A549 (cell line): Measurements from ENCODE around the gene SPACDR. TPM values are rescaled to one million over a fixed set of nuclear protein-coding genes. Genes with fewer than 3 reads are reported as not detected.
A peak's percentile ranks its signal among the peaks of the same experiment; 100 is the strongest.
"Not testable (repeated sequence)": the region's sequence is repeated elsewhere in the genome, so short reads cannot be mapped to it uniquely, and the experiment has no call there.

Source experiments
- ATAC-seq, 2 experiments: fragments of 200-7000 bp in 1 of 2; fragments of >200 bp in 1 of 2; cut with Nextera tagmentation in 1 of 2; cut with Tn5 transposase in 1 of 2; 3 replicates each; pipeline versions ENCODE4 v1.8.0 to v1.9.1; 2018 to 2020; ENCODE audit warnings: mild to moderate bottlenecking in 1 of 2, moderate library complexity in 1 of 2
- CTCF ChIA-PET: fragments of 300-600 bp; sonication (Branson Sonifier 250); formaldehyde crosslinking; extraction: SDS; loops from one replicate; lab custom pipeline; 2021; ENCODE audit warnings: antibody characterized with exemption, inconsistent platforms; lab: Yijun Ruan, JAX
- POLR2A ChIA-PET: fragments of 350-600 bp; formaldehyde crosslinking; extraction: SDS; loops from one replicate; lab custom pipeline; 2021; ENCODE audit warnings: antibody characterized with exemption, inconsistent platforms; lab: Yijun Ruan, JAX
- DNase-seq, 2 experiments: peaks; one replicate each; pipeline versions ENCODE4 v3.0.0 to v3.0.0-alpha.2; 2011 to 2016; ENCODE audit warnings: low read depth in 1 of 2, low spot score in 1 of 2
- FAIRE-seq: peaks from 2 replicates; lab custom pipeline; 2011; peaks lifted over from hg19 to GRCh38; lab: Jason Lieb, UNC
- H3K27ac ChIP-seq, 2 experiments: fragments of >200 bp; sonication (Bioruptor Twin); formaldehyde crosslinking; 3 replicates each; pipeline ENCODE4 v1.5.1; 2016 to 2017
- H3K4me1 ChIP-seq: fragments of >200 bp; sonication (Bioruptor Twin); formaldehyde crosslinking; 3 replicates; pipeline ENCODE4 v1.6.1; 2016
- H3K4me2 ChIP-seq: fragments of >200 bp; sonication (Bioruptor Twin); formaldehyde crosslinking; 3 replicates; pipeline ENCODE4 v1.6.1; 2016
- H3K4me3 ChIP-seq: fragments of >200 bp; sonication (Bioruptor Twin); formaldehyde crosslinking; 3 replicates; pipeline ENCODE4 v1.5.1; 2016
- H3K9me3 ChIP-seq: fragments of >200 bp; sonication (Bioruptor Twin); formaldehyde crosslinking; 3 replicates; pipeline ENCODE4 v1.6.1; 2016
- BHLHE40 ChIP-seq: IDR thresholded peaks from 2 replicates; pipeline ENCODE4 v1.6.1; 2012; ENCODE audit warnings: low read depth, low read length, inconsistent platforms
- CBX2 ChIP-seq: fragments of 200-600 bp; sonication (generic); IDR thresholded peaks from 2 replicates; pipeline ENCODE4 v1.6.1; 2016; ENCODE audit warnings: low read depth, mild to moderate bottlenecking, borderline replicate concordance
- CEBPB ChIP-seq, 2 experiments: fragments of >200 bp in 1 of 2; sonication (Bioruptor Twin) in 1 of 2; formaldehyde crosslinking in 1 of 2; IDR thresholded peaks; 2 replicates each; pipeline ENCODE4 v1.6.1; 2012 to 2016
- E2F6 ChIP-seq: IDR thresholded peaks from 2 replicates; pipeline ENCODE4 v1.6.1; 2012; ENCODE audit warnings: low read depth, borderline replicate concordance
- ESRRA ChIP-seq: fragments of 150-350 bp; IDR thresholded peaks from 2 replicates; pipeline ENCODE4 v1.6.1; 2014; ENCODE audit warnings: mild to moderate bottlenecking, low read length, borderline replicate concordance
- FOSB ChIP-seq: fragments of 250-450 bp; sonication (Bioruptor Pico); IDR thresholded peaks from 2 replicates; pipeline ENCODE4 v1.5.0; 2020; ENCODE audit warnings: mild to moderate bottlenecking, moderate library complexity
- HMGXB4 ChIP-seq: fragments of 250-450 bp; sonication (Bioruptor Pico); IDR thresholded peaks from 2 replicates; pipeline ENCODE4 v1.5.0; 2021; ENCODE audit warnings: mild to moderate bottlenecking, moderate library complexity, borderline replicate concordance
- HOXB13 ChIP-seq: fragments of 250-450 bp; sonication (Bioruptor Pico); IDR thresholded peaks from 2 replicates; pipeline ENCODE4 v1.5.0; 2020; ENCODE audit warnings: low read depth, mild to moderate bottlenecking, moderate library complexity
- JUN ChIP-seq, 2 experiments: fragments of >200 bp; sonication (Bioruptor Twin); formaldehyde crosslinking; IDR thresholded peaks; 2 replicates in 1 of 2; 3 replicates in 1 of 2; pipeline ENCODE4 v1.6.1; 2016 to 2017
- JUNB ChIP-seq: fragments of >200 bp; sonication (Bioruptor Twin); formaldehyde crosslinking; IDR thresholded peaks from 2 replicates; pipeline ENCODE4 v1.6.1; 2016
- KDM1A ChIP-seq: fragments of 200-600 bp; sonication (generic); IDR thresholded peaks from 2 replicates; pipeline ENCODE4 v1.6.1; 2016; ENCODE audit warnings: low read depth, mild to moderate bottlenecking
- MYC ChIP-seq: IDR thresholded peaks from 2 replicates; pipeline ENCODE4 v1.6.1; 2012; ENCODE audit warnings: mild to moderate bottlenecking, inconsistent platforms, low read length, improper control_type of control experiment, borderline replicate concordance
- NPAS2 ChIP-seq: fragments of 250-450 bp; sonication (Bioruptor Pico); IDR thresholded peaks from 2 replicates; pipeline ENCODE4 v1.8.0; 2022; ENCODE audit warnings: mild to moderate bottlenecking, moderate library complexity, borderline replicate concordance
- POLR2A ChIP-seq: IDR thresholded peaks from 2 replicates; pipeline ENCODE4 v1.6.1; 2012; ENCODE audit warnings: mild to moderate bottlenecking, low read length
- ZFP36 ChIP-seq: fragments of 450-650 bp; IDR thresholded peaks from 2 replicates; pipeline ENCODE4 v1.6.1; 2014; ENCODE audit warnings: borderline replicate concordance; ENCODE audit not compliant: partially characterized antibody
- WGBS: methylation state at CpG from one replicate; pipeline ENCODE4 v1.1.6; 2017; ENCODE audit errors: missing lambda C conversion rate; 5-methylcytosine and 5-hydroxymethylcytosine counted together
- polyA plus RNA-seq, 4 experiments: library from polyadenylated mRNA; depleted of rRNA in 3 of 4; stranded (reverse); fragments of >200 nt; fragmentation: RNase III in 1 of 4; extraction: RNeasy Plus Mini Kit Qiagen cat#74134 plus additional on column Dnase treatment in 1 of 4; gene quantifications; 2 replicates in 3 of 4; 3 replicates in 1 of 4; pipeline ENCODE4 v1.2.3, GENCODE V29; 2011 to 2017
- TF ChIP-seq, protein P1 (sequence below): fragments of 450-650 bp; IDR thresholded peaks from 2 replicates; pipeline ENCODE4 v1.6.1; 2014; ENCODE audit warnings: antibody characterized with exemption

Gene SPACDR
- polyA plus RNA-seq, 2 of the 4 experiments (the other 2 are of a cell fraction) = 0.17 to 0.34 TPM

DNA sequence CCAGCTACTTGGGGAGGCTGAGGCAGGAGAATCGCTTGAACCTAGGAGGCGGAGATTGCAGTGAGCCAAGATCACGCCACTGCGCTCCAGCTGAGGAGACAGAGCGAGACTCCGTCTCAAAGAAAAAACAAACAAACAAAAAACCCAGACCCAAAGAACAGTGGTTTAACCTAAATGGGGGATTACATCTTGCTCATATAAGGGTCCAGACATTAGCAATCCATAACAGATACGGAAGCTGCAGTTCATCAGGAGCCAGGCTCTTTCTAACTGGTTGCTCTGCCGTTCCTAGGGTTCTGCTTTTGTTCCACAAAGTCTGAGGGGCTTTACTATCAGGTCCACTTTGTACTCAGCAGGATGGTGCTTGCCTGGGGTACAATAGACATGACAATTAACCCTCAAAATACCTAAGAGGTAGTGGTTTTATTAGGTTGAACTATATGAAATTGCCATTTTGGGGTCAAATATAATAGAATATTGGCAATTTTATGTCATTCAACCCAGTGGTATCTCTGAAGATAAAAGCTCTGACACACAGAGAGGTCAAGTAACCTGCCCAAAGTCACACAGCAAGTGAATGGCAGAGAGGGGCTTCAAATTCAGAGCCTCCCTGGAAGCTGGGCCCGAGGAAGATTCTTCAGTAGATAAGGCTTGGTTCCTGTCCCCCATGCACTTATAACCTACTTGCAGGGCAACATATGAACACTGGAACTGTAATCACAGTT lies 41.0 kb upstream of the SPACDR start:
- ATAC-seq = no peak

GRCh38 chr7:100504031-100504430 lies 40.0 kb upstream of the SPACDR start:
- 89% methylated on average over 3 of the region's 3 CpGs for WGBS
- POLR2A ChIA-PET, H3K9me3 ChIP-seq, DNase-seq, H3K4me3 ChIP-seq, FAIRE-seq: not testable (repeated sequence)
- Histone ChIP-seq H3K4me2 (peak overlapping the region; percentile 57), H3K27ac (peak overlapping the region; percentile 74 to 78), H3K4me1 (peaks cover 24% of the 10 kb centered on the region)
- ATAC-seq = peak in 1 of 2 experiments; percentile 49; a peak in 3 of 6 replicates
- CTCF ChIA-PET = interaction anchor here (0.6 to 1.7 kb wide), 3 partner anchors 15 to 1488 kb away, joined by 3 to 4 read pairs (median 4); no protein-coding TSS in a partner anchor

More for the DNA sequence above, 41.0 kb upstream of the SPACDR start:
- no peaks in the 10 kb centered on the region for H3K9me3 ChIP-seq
- peak overlapping the region; percentile 74 to 78; a peak in 5 of 6 replicates for H3K27ac ChIP-seq
- CTCF ChIA-PET = interaction anchor here (0.6 to 1.7 kb wide), 3 partner anchors 16 to 1489 kb away, joined by 3 to 4 read pairs (median 4); no protein-coding TSS in a partner anchor
- TF ChIP-seq ZFP36 (peak; percentile 48), E2F6 (no peak), POLR2A (no peak), MYC (no peak), KDM1A (0 out of 2 replicates have a peak, but pooled peaks have one; percentile 45)
- TF ChIP-seq, protein P1, sequence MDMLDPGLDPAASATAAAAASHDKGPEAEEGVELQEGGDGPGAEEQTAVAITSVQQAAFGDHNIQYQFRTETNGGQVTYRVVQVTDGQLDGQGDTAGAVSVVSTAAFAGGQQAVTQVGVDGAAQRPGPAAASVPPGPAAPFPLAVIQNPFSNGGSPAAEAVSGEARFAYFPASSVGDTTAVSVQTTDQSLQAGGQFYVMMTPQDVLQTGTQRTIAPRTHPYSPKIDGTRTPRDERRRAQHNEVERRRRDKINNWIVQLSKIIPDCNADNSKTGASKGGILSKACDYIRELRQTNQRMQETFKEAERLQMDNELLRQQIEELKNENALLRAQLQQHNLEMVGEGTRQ = no peak
- TF ChIP-seq, all 56 proteins: peak for 2
- DNase-seq (no peak), FAIRE-seq (no peak)
- Histone ChIP-seq H3K4me1 (peaks cover 24% of the 10 kb centered on the region), H3K4me3 (no peak overlapping the region), H3K4me2 (no peak overlapping the region)
- WGBS = 91% methylated on average over 9 of the region's 9 CpGs
- POLR2A ChIA-PET = no interaction called here

GRCh38 chr7:100500743-100501142 lies 36.7 kb upstream of the SPACDR start:
- CTCF ChIA-PET = interaction anchor here (0.6 to 1.7 kb wide), 4 partner anchors 31 to 618 kb away, joined by 3 to 4 read pairs (median 4); no protein-coding TSS in a partner anchor
- DNase-seq, FAIRE-seq, H3K4me2 ChIP-seq, H3K4me3 ChIP-seq, H3K9me3 ChIP-seq, POLR2A ChIA-PET, ATAC-seq, H3K27ac ChIP-seq: not testable (repeated sequence)
- 79% methylated on average over 2 of the region's 2 CpGs for WGBS
- H3K4me1 ChIP-seq = peaks cover 24% of the 10 kb centered on the region

GRCh38 chr7:100496509-100496908 lies 32.4 kb upstream of the SPACDR start:
- WGBS = 63% methylated on average over 6 of the region's 6 CpGs
- DNase-seq (no peak), FAIRE-seq (no peak), ATAC-seq (no peak)
- H3K4me3 ChIP-seq = no peak overlapping the region
- H3K4me2 ChIP-seq = no peak overlapping the region
- TF ChIP-seq KDM1A (no peak), CBX2 (no peak), HOXB13 (no peak), FOSB (CRISPR knock-in tag) (no peak)
- H3K4me1 ChIP-seq = no peaks in the 10 kb centered on the region
- no peak overlapping the region for H3K27ac ChIP-seq
- H3K9me3 ChIP-seq = no peaks in the 10 kb centered on the region
- POLR2A ChIA-PET = interaction anchor here (1.5 kb wide), 1 partner anchor 90 kb away, joined by 4 read pairs; the partner anchor contains the start of genes FBXO24 and LRCH4
- CTCF ChIA-PET = interaction anchor here (0.9 to 3.2 kb wide), 5 partner anchors 10 to 66 kb away, joined by 3 to 19 read pairs (median 7); partner anchors contain the start of gene NYAP1

DNA sequence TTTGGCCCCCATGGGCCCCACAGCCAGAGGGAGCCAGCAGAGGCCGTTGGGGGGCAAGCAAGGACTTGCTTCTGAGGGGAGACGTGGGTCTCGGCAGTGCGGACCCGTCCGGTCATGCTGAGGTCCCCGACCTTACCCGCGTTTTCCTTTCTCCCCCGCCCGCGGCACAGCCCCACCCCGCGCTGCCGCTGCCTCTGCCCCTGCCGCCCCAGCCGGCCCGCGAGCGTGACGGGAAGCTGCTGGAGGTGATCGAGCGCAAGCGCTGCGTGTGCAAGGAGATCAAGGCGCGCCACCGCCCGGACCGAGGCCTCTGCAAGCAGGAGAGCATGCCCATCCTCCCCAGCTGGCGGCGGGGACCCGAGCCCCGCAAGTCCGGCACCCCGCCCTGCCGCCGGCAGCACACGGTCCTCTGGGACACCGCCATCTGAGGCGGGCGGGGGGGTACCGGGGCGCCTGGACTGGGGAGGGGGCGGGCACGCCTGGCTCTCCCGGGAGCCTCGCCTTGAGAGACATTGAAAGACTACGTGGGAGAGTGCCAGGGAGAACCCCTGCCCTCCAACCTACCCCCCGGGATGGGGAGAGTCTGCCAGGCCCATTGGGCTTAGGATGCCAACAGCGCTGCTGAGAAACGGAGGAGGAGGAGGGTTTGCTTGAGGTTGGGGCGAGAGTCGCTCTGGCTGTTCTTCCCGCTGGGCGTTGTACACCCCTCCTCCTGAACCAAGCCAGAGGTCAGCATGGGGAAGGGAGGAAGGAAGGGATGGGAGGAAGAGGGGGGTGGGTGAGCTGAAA lies 29.6 kb upstream of the SPACDR start:
- ATAC-seq = no peak
- no peak for FAIRE-seq
- DNase-seq = no peak
- WGBS = 86% methylated on average over 35 of the region's 56 CpGs
- POLR2A ChIA-PET = no interaction called here
- no peak overlapping the region for H3K4me3 ChIP-seq
- H3K9me3 ChIP-seq = no peaks in the 10 kb centered on the region
- H3K27ac ChIP-seq = no peak overlapping the region
- no peaks in the 10 kb centered on the region for H3K4me1 ChIP-seq
- CTCF ChIA-PET = interaction anchor here (0.9 to 2.5 kb wide), 5 partner anchors 11 to 93 kb away, joined by 3 to 12 read pairs (median 5); partner anchors contain the start of genes FBXO24 and TSC22D4
- H3K4me2 ChIP-seq = no peak overlapping the region
- TF ChIP-seq E2F6 (no peak), ESRRA (no peak), JUN (IDR thresholded peaks at IDR 0.05) (no peak), JUNB (no peak), NPAS2 (CRISPR knock-in tag) (no peak), HMGXB4 (CRISPR knock-in tag) (no peak), CEBPB (IDR thresholded peaks at IDR 0.05) (no peak), HOXB13 (no peak), BHLHE40 (no peak)
- TF ChIP-seq, protein P1 = no peak
